Ammon's horn (tissue), 1 donor: ENCODE data around the gene ILDR2.

Experiments
- DNase-seq: peaks from one replicate; pipeline ENCODE4 v3.0.0-alpha.2; 2016; ENCODE audit warnings: low spot score

The ILDR2 gene

GRCh38 chr1:166924823-166925541 is 50.4 kb downstream of the ILDR2 start:
- DNase-seq, result no peak

GRCh38 chr1:166920561-166921475 is 54.5 kb downstream of the ILDR2 start:
- peak; percentile 13 for DNase-seq

GRCh38 chr1:166918956-166919316 is 56.4 kb downstream of the ILDR2 start:
- DNase-seq, result no peak

DNA sequence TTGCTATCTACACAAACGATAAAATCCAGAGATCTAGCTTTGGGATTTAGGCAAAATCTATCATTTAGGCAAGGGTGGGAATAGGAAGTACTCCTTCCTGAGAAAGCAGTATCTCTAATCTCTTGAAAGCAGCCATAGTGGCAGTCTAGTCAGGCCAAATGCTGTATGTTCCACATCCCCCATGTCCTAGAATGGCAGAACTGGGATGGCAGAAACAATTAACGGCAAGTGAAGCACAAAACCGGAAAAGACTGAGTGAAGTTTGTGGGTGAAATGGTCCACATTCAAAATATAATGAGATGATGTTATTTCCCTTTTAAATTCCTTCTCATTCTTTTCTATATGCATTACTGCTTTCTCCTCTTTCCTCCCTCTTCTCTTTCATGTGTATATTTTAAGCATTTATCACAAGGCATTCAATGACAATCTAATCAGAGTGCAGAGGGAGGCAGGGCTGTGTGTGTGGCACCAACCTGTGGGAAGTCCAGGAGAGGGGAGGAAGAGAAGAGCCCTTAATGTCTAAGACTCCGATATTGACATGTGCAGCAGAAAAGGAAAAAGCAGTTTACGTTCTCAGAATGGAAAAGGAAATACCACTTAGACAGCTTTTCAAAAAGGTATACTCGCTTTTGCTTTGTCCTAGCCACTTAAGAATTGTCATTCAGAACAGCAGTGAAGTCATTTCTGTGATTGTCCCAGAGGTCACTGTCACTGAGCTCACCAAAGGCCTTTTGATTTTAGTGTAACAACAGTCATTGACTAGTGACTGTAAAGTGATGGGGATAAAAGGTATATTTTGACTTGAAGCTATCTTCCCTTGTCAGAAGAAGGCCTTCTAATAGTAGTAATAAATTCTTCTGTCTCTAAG is 57.0 kb downstream of the ILDR2 start:
- DNase-seq, result no peak

DNA sequence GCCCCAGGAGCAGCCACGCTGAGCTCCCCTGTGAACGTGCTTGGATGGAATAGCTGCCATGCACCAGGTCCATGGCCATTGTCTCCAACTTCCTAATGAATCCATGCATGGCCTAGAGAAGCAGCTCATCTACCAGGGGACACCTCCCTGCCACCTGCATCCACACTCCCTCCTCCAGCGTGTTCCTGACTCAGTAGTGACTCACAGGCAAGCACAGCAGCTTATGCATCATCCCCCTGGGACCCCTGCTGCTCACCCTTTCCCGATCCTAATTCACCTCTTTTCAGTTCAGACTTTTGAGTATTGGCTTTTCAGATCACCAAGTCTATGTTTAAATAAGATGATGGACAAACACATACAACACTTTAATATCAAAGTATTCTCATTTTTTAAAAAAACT is 59.4 kb downstream of the ILDR2 start:
- peak; percentile 22 for DNase-seq

GRCh38 chr1:166915042-166915441 is 60.3 kb downstream of the ILDR2 start:
- DNase-seq, result no peak

DNA sequence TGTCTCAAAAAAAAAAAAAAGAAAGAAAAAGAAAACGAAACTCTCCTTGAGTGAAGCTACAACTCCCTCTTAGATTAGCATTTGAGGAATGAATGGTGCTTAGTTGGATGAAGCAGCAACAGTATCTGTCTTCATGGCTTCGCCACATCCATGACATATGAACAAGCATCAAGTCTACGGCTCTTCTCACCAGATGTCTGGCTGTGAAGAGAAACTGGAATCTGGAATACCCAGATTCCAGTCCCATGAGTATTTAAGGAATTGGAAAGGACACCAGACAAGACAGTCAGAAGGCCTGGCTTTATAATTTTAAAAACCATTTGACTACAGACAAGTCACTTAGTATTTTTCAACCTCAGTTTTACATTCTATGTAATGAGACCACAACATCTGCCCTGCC is 61.2 kb downstream of the ILDR2 start:
- no peak for DNase-seq

DNA sequence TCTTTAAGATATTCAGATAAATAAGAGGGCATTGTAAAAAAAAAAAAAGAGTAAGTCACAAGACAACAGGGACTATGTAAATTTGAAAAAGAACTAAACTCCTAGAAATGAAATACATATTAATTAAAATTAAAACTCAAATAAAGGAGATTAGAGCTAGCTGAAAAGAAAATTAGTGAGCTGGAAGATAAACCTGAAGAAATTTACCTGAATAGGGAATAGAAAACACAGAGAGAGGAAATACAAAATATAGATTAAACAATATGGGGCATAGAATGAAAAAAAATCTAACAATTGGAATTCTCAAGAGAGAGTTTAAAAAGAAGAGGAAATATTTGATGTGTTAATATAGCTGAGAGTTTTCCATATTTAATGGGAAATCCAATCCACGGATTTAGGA is 63.7 kb downstream of the ILDR2 start:
- no peak for DNase-seq

GRCh38 chr1:166910396-166910994 is 64.8 kb downstream of the ILDR2 start:
- DNase-seq, result peak; percentile 92

DNA sequence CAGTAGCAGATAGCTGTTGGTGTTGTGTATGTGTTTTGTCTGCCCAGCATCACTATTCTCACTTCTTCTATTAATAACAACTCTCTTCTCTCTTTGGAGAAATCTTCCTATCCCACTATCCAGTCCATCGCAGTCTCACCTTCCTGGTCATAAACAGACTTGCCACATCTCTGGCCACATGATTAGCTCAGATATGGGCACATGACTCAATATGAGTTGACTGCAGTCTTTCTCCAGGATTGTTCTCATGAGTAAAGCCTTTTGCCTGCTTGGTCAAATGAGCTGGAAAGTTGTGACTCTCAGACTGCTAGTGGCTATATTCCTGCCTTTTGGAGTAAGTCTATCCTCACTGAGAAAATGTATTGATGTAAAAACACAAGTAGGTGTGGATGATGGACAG is 66.4 kb downstream of the ILDR2 start:
- no peak for DNase-seq

GRCh38 chr1:166907763-166908162 is 67.6 kb downstream of the ILDR2 start:
- DNase-seq, result no peak

- no peak for DNase-seq
Observed at GRCh38 chr1:166907051-166907450, 68.3 kb downstream of the ILDR2 start.

DNA sequence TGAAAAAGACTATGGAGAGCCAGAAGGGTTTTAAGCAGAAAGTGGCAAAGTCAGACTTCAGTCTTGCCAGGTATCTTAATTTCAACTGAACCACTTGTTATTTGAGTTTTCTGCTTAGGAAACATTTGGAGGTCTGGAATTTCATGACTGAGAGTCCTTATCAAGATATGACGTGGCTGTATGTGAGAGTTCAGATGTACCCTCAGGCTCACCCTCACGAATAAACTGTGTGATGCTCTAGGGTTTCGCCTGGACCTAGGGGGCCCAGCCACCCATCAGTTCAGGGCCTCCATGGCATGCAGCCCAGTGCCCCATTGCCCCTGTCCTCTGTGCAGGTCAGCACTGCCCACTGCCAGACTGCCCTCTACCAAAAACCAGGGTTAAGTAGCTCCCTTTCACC is 68.7 kb downstream of the ILDR2 start:
- no peak for DNase-seq

GRCh38 chr1:166905900-166906299 is 69.4 kb downstream of the ILDR2 start:
- DNase-seq, result no peak

DNA sequence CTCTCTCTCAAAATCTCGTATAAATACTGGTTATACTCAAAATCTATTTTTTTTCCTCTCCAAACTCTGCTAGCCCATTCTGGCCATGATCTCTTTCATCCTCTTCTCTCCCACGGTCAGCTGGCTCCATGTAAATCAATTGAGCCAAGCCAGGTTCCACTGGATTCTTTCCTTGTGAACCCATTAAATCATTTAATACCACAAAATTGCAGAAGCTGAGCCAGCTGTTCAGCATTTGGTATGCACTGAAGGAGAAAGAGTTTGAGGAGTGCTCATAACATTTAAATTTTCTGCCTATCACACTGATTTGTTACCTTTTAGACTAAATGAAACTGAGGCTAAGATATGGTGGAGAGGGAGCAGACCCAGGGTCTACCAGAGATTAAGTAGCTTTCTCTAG is 70.2 kb downstream of the ILDR2 start:
- no peak for DNase-seq

GRCh38 chr1:166903232-166903631 is 72.1 kb downstream of the ILDR2 start:
- no peak for DNase-seq

- DNase-seq, result no peak
Observed at GRCh38 chr1:166902279-166902678, 73.1 kb downstream of the ILDR2 start.

GRCh38 chr1:166900987-166901386 is 74.4 kb downstream of the ILDR2 start:
- no peak for DNase-seq

DNA sequence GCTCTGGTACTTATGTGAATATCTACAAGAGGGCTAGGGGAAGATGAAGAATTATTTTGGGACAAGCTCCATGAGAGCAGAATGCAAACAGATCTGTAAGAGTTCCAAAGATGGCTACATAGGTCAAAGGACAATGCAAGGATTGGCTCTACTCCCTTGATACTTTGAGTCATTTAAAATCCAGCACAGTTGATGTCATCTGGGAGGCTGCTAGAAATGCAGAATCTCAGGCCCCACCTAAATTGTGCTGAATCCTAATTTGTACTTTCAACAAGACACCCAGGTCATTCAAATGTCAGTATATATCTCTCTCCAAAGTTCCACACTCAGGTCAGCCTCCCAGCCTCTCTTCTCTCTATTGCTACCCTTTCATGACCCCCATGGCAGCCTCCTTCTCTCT is 75.6 kb downstream of the ILDR2 start:
- no peak for DNase-seq

GRCh38 chr1:166895766-166896165 is 79.6 kb downstream of the ILDR2 start:
- no peak for DNase-seq

- no peak for DNase-seq
Observed at GRCh38 chr1:166889776-166890175, 85.6 kb downstream of the ILDR2 start.
